Measurements from ENCODE around the gene HOXC13.

Gene HOXC13

GRCh38 chr12:53971129-53971528 is 32.5 kb downstream of the HOXC13 start:
- no peak for DNase-seq

- DNase-seq: no peak
Measured at GRCh38 chr12:53971686-53972085, 33.1 kb downstream of the HOXC13 start.

GRCh38 chr12:53972152-53972702 is 33.6 kb downstream of the HOXC13 start:
- no peak for DNase-seq

- DNase-seq: no peak
Measured at GRCh38 chr12:53972722-53973235, 34.1 kb downstream of the HOXC13 start, which contains the start of gene HOXC11. Gene HOXC11 (plus strand): TSS chr12:53973126. CDS start chr12:53973242, 116 bp downstream.

GRCh38 chr12:53973236-53974042 is 34.8 kb downstream of the HOXC13 start:
- no peak for DNase-seq

- no peak for DNase-seq
Measured at GRCh38 chr12:53974084-53975063, 35.7 kb downstream of the HOXC13 start, which contains the start of gene HOTAIR. Gene HOTAIR (minus strand): TSS chr12:53974954.

GRCh38 chr12:53975064-53975471 is 36.4 kb downstream of the HOXC13 start:
- no peak for DNase-seq

GRCh38 chr12:53975479-53976152 is 37.0 kb downstream of the HOXC13 start:
- no peak for DNase-seq

- DNase-seq: no peak
Measured at GRCh38 chr12:53976172-53976822, 37.7 kb downstream of the HOXC13 start.

- DNase-seq: no peak
Measured at GRCh38 chr12:53976823-53977595, 38.4 kb downstream of the HOXC13 start.

GRCh38 chr12:53977596-53978445 is 39.2 kb downstream of the HOXC13 start:
- no peak for DNase-seq

GRCh38 chr12:53978477-53979356 is 40.1 kb downstream of the HOXC13 start:
- DNase-seq: no peak

- DNase-seq: no peak
Measured at GRCh38 chr12:53980104-53980801, 41.6 kb downstream of the HOXC13 start.

- DNase-seq: no peak
Measured at GRCh38 chr12:53980802-53981496, 42.3 kb downstream of the HOXC13 start.

GRCh38 chr12:53981634-53982565 is 43.3 kb downstream of the HOXC13 start:
- DNase-seq: no peak
